Measurements from ENCODE around the gene ALPL. TPM values are rescaled to one million over a fixed set of nuclear protein-coding genes. Genes with fewer than 3 reads are reported as not detected.
"Not testable (repeated sequence)": the region's sequence is repeated elsewhere in the genome, so short reads cannot be mapped to it uniquely, and the experiment has no call there.

ALPL gene
- polyA plus RNA-seq, 2 donors, result 2.4 to 2.7 TPM

DNA sequence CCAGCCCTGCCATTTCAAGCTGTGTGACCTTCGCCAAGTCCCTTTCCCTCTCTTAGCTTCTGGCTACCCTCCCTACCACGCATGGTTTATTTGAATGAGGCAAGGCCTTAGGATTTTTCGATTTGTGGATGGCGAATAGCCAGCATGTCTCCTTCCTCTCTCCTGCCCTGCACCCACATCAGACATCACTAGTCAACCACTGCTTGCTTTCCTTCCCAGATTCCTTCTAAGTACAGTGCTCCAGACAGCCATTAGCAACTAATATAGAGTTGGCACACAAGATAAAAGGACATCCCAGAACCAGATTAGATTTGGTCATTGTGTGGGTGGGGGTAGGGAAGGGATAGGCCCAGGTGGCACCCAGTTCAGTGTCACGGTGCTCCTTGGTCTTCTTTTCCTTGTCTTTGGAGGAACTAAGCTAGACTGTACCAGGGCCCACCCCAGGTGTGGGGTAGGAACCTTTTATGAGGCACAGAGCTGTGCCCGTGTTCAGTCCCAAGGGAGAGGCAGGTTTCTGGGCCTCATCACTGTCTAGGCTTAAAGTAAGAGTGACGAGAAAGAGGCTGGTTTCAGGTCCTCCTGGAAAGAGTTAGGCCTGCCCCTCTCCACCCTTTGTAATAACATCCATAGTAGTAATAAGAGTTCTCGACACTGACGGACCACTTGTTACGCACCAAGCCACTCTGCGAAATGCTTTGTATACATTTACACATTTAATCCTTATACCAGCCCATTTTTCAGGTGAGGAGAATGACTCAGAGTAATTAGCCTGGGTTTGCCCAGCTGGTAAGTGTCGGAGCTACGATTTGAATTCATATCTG lies 8.6 kb downstream of the ALPL start:
- Histone ChIP-seq H3K9me3 (ENCODE audit: control insufficient read depth in 2 of 2, insufficient read depth in 1 of 2, low read depth in 1 of 2, low read length in 1 of 2) (no peaks in the 10 kb centered on the region), H3K27me3 (ENCODE audit: control insufficient read depth in 1 of 2, insufficient read depth in 2 of 2, low read length in 2 of 2) (no peaks in the 10 kb centered on the region), H3K4me1 (ENCODE audit: control insufficient read depth in 2 of 2, insufficient read depth in 2 of 2, low read length in 1 of 2) (no peaks in the 10 kb centered on the region), H3K27ac (ENCODE audit: low read depth in 2 of 2, low read length in 1 of 2) (no peak overlapping the region), H3K36me3 (ENCODE audit: control insufficient read depth in 2 of 2, insufficient read depth in 2 of 2, low read length in 1 of 2) (no peaks in the 10 kb centered on the region), H3K4me3 (ENCODE audit: low read depth in 1 of 2, low read length in 2 of 2) (no peak overlapping the region)
- 79 to 85% methylated on average over 13 of the region's 13 CpGs for WGBS, 2 donors

DNA sequence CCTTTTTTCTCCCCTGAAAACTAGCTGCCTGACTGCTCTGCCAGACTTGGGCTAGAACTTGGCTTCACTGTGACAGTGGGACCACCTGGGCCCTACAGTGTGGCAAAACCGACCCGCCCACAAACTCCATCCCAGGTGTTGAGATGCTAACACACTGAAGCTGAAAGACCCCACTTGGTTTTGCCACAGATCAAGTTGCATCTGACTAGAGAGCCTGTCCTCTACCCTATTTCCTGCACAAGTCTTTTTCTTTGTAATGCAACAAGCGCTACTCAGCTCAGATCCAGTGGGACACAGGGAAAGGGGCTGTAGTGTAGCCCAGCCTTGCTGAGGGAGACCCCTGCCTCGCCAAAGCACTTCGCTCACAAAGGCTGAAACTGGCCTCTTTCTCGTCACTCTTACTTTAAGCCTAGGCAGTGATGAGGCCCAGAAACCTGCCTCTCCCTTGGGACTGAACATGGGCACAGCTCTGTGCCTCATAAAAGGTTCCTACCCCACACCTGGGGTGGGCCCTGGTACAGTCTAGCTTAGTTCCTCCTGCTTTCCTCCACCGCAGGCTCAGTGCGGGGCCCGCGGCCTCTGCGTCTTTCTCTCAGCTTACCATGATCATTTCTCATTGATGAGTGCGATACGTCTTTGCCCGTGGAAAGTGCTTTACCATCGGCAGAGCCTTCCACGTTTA lies 9.7 kb downstream of the ALPL start:
- H3K4me3 ChIP-seq (ENCODE audit: low read depth in 1 of 2, low read length in 2 of 2), result no peak overlapping the region
- H3K27me3 ChIP-seq (ENCODE audit: control insufficient read depth in 1 of 2, insufficient read depth in 2 of 2, low read length in 2 of 2), result no peaks in the 10 kb centered on the region
- H3K27ac ChIP-seq (ENCODE audit: low read depth in 2 of 2, low read length in 1 of 2), result no peak overlapping the region
- no peaks in the 10 kb centered on the region for H3K9me3 ChIP-seq (ENCODE audit: control insufficient read depth in 2 of 2, insufficient read depth in 1 of 2, low read depth in 1 of 2, low read length in 1 of 2)
- 93 to 95% methylated on average over 16 of the region's 16 CpGs for WGBS, 2 donors
- no peaks in the 10 kb centered on the region for H3K4me1 ChIP-seq (ENCODE audit: control insufficient read depth in 2 of 2, insufficient read depth in 2 of 2, low read length in 1 of 2)
- no peaks in the 10 kb centered on the region for H3K36me3 ChIP-seq (ENCODE audit: control insufficient read depth in 2 of 2, insufficient read depth in 2 of 2, low read length in 1 of 2)

DNA sequence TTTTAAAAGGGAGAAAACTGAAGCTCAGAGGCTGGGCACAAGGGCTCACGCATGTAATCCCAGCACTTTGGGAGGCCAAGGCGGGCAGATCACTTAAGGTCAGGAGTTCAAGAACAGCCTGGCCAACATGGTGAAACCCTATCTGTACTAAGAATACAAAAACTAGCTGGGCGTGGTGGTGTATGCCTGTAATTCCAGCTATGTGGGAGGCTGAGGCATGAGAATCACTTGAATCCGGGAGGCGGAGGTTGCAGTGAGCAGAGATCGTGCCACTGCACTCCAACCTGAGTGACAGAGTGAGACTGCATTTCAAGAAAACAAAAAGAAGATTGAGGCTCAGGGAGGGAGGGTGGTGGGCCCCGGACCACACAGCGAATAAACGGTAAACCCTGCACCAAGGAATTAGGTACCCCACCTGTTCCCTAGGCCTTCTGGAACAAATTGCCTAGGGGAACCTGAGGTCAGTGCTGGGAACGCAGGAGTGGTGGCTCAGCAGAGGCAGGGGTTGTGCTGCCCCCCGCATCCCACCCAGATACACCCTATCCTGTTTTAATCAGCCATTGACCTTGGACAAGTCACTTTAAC lies 10.4 kb downstream of the ALPL start:
- 91 to 94% methylated on average over 11 of the region's 11 CpGs for WGBS, 2 donors

DNA sequence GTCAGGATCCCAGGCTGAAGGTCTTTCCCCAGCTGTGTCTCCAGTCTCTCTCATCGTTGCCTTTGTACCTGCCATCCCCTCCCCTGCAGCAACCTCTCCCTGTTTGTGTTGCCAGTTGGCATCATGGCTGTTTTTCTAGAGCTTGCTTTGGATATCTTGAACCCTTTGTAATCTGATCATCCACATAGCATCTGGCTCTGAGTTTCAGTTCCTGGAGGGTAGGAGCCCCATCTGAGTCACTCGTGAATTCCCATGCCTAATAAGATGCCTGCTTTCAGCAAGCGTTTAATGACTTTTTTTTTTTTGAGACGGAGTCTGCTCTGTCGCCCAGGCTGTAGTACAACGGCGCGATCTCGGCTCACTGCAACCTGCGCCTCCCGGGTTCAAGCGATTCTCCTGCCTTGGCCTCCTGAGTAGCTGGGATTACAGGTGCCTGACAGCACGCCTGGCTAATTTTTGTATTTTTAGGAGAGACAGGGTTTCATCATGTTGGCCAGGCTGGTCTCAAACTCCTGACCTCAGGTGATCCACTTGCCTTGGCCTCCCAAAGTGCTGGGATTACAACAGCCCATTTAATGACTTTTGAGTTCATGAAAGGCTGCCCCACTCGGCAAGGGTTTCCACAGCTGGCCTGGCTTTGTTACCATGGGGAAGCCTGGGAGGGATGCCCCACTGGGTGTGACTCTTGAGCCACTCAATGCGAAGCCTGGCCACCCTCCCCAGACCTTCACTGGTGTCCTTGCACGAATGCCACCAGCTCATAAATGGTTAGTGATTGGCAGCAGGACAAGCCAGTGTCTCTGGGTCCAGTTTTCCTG lies 11.9 kb downstream of the ALPL start:
- Histone ChIP-seq H3K4me1 (ENCODE audit: control insufficient read depth in 2 of 2, insufficient read depth in 2 of 2, low read length in 1 of 2) (no peaks in the 10 kb centered on the region), H3K27ac (ENCODE audit: low read depth in 2 of 2, low read length in 1 of 2) (no peak overlapping the region), H3K9me3 (ENCODE audit: control insufficient read depth in 2 of 2, insufficient read depth in 1 of 2, low read depth in 1 of 2, low read length in 1 of 2) (no peaks in the 10 kb centered on the region), H3K4me3 (ENCODE audit: low read depth in 1 of 2, low read length in 2 of 2) (no peak overlapping the region), H3K27me3 (ENCODE audit: control insufficient read depth in 1 of 2, insufficient read depth in 2 of 2, low read length in 2 of 2) (no peaks in the 10 kb centered on the region), H3K36me3 (ENCODE audit: control insufficient read depth in 2 of 2, insufficient read depth in 2 of 2, low read length in 1 of 2) (no peaks in the 10 kb centered on the region)
- 60 to 73% methylated on average over 16 of the region's 16 CpGs for WGBS, 2 donors

More for the DNA sequence above, 10.4 kb downstream of the ALPL start:
- not testable (repeated sequence) for H3K27me3 ChIP-seq (ENCODE audit: control insufficient read depth in 1 of 2, insufficient read depth in 2 of 2, low read length in 2 of 2); H3K4me1 ChIP-seq (ENCODE audit: control insufficient read depth in 2 of 2, insufficient read depth in 2 of 2, low read length in 1 of 2); H3K36me3 ChIP-seq (ENCODE audit: control insufficient read depth in 2 of 2, insufficient read depth in 2 of 2, low read length in 1 of 2); H3K27ac ChIP-seq (ENCODE audit: low read depth in 2 of 2, low read length in 1 of 2); H3K9me3 ChIP-seq (ENCODE audit: control insufficient read depth in 2 of 2, insufficient read depth in 1 of 2, low read depth in 1 of 2, low read length in 1 of 2); H3K4me3 ChIP-seq (ENCODE audit: low read depth in 1 of 2, low read length in 2 of 2)

DNA sequence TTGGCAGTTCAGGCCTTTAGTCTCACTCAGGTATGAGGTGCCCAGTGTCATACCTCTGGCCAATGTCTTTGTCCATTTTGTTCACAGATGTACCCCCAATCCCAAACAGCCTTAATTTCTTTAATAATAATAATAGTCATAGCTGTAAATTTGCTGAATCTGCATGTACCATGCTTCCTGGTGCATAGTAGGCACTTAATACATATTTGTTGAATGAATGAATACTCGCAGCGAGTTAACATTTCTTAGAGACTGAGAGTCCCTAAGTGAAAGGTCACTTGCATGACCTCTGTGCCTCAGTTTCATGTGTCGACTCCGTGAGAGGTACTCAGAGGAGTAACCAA lies 12.5 kb downstream of the ALPL start:
- H3K4me3 ChIP-seq (ENCODE audit: low read depth in 1 of 2, low read length in 2 of 2), result no peak overlapping the region
- H3K27ac ChIP-seq (ENCODE audit: low read depth in 2 of 2, low read length in 1 of 2), result no peak overlapping the region
- no peaks in the 10 kb centered on the region for H3K27me3 ChIP-seq (ENCODE audit: control insufficient read depth in 1 of 2, insufficient read depth in 2 of 2, low read length in 2 of 2)
- H3K9me3 ChIP-seq (ENCODE audit: control insufficient read depth in 2 of 2, insufficient read depth in 1 of 2, low read depth in 1 of 2, low read length in 1 of 2), result no peaks in the 10 kb centered on the region
- whole genome bisulfite sequencing, 2 donors, result 95 to 97% methylated on average over 4 of the region's 4 CpGs
- no peaks in the 10 kb centered on the region for H3K36me3 ChIP-seq (ENCODE audit: control insufficient read depth in 2 of 2, insufficient read depth in 2 of 2, low read length in 1 of 2)
- no peaks in the 10 kb centered on the region for H3K4me1 ChIP-seq (ENCODE audit: control insufficient read depth in 2 of 2, insufficient read depth in 2 of 2, low read length in 1 of 2)

DNA sequence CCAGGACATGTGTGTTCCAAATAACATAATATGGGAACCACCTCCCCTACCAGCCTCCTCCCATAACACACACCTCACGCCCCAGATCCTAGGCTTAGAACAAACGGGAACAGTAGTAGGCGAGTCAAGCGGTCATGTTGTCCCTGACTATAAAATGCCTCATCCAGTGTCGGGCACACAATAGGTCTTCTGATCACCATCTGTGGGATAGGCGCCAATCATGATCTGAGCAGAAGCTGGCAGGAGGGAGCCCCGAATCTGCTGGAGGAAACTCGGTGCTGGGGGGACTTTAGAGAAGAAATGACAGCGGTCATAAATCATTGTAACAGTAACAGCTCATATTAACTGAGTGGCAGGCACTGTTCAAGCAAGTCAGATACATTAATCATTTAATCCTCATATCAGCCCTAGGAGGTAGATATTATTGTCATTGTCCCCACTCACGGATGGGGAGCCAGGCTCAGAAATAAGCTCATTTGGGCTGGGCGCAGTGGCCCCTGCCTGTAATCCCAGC lies 13.4 kb downstream of the ALPL start:
- 78 to 79% methylated on average over 11 of the region's 11 CpGs for WGBS, 2 donors
- Histone ChIP-seq H3K36me3 (ENCODE audit: control insufficient read depth in 2 of 2, insufficient read depth in 2 of 2, low read length in 1 of 2) (no peaks in the 10 kb centered on the region), H3K27me3 (ENCODE audit: control insufficient read depth in 1 of 2, insufficient read depth in 2 of 2, low read length in 2 of 2) (no peaks in the 10 kb centered on the region), H3K27ac (ENCODE audit: low read depth in 2 of 2, low read length in 1 of 2) (no peak overlapping the region), H3K9me3 (ENCODE audit: control insufficient read depth in 2 of 2, insufficient read depth in 1 of 2, low read depth in 1 of 2, low read length in 1 of 2) (no peaks in the 10 kb centered on the region), H3K4me3 (ENCODE audit: low read depth in 1 of 2, low read length in 2 of 2) (no peak overlapping the region), H3K4me1 (ENCODE audit: control insufficient read depth in 2 of 2, insufficient read depth in 2 of 2, low read length in 1 of 2) (no peaks in the 10 kb centered on the region)

DNA sequence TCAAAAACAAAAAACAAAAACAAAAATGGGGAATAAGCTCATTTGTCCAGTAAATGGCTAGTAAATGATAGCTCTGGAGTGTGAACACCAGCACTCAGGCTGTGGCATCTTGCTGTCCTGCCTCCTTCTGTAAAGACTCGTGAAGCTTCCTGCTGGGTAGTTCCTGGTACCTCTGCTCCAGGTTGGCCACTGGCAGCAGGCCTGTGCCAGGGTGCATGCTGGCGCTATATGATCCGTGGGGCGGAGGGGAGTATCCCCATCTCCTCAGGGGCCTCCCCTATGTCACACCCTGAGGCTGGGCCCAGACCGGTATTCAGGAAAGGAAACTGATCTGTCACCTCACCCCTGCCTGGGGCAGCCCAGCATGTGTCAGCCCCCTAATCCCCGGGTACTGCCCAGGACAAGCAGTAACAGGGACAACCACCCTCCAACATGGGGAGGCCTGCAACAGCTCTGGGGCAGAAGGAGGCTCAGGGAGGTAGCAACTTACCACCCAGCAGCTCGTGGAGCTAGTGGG lies 14.1 kb downstream of the ALPL start:
- H3K9me3 ChIP-seq (ENCODE audit: control insufficient read depth in 2 of 2, insufficient read depth in 1 of 2, low read depth in 1 of 2, low read length in 1 of 2), result no peaks in the 10 kb centered on the region
- WGBS, 2 donors, result 53 to 76% methylated on average over 7 of the region's 7 CpGs
- H3K27me3 ChIP-seq (ENCODE audit: control insufficient read depth in 1 of 2, insufficient read depth in 2 of 2, low read length in 2 of 2), result no peaks in the 10 kb centered on the region
- H3K36me3 ChIP-seq (ENCODE audit: control insufficient read depth in 2 of 2, insufficient read depth in 2 of 2, low read length in 1 of 2), result no peaks in the 10 kb centered on the region
- H3K4me3 ChIP-seq (ENCODE audit: low read depth in 1 of 2, low read length in 2 of 2), result no peak overlapping the region
- no peak overlapping the region for H3K27ac ChIP-seq (ENCODE audit: low read depth in 2 of 2, low read length in 1 of 2)
- no peaks in the 10 kb centered on the region for H3K4me1 ChIP-seq (ENCODE audit: control insufficient read depth in 2 of 2, insufficient read depth in 2 of 2, low read length in 1 of 2)

DNA sequence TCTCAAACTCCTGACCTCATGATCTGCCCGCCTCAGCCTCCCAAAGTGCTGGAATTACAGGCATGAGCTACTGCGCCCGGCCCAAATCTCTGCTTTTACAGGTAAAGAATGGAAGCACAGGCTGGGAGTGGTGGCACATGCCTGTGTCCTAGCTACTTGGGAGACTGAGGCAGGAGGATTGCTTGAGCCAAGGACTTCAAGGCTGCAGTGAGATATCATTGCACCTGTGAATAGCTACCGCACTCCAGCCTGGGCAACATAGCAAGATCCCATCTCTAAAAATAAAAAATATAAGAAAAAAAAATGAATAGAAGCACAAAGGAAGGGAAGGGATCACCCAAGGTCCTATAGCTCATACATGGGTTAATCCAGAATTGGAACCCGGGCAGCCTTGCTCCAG lies 15.0 kb downstream of the ALPL start:
- no peak overlapping the region for H3K4me3 ChIP-seq (ENCODE audit: low read depth in 1 of 2, low read length in 2 of 2)
- H3K27me3 ChIP-seq (ENCODE audit: control insufficient read depth in 1 of 2, insufficient read depth in 2 of 2, low read length in 2 of 2), result no peaks in the 10 kb centered on the region
- WGBS, 2 donors, result 85 to 88% methylated on average over 5 of the region's 5 CpGs
- H3K36me3 ChIP-seq (ENCODE audit: control insufficient read depth in 2 of 2, insufficient read depth in 2 of 2, low read length in 1 of 2), result no peaks in the 10 kb centered on the region
- H3K4me1 ChIP-seq (ENCODE audit: control insufficient read depth in 2 of 2, insufficient read depth in 2 of 2, low read length in 1 of 2), result no peaks in the 10 kb centered on the region
- no peaks in the 10 kb centered on the region for H3K9me3 ChIP-seq (ENCODE audit: control insufficient read depth in 2 of 2, insufficient read depth in 1 of 2, low read depth in 1 of 2, low read length in 1 of 2)
- H3K27ac ChIP-seq (ENCODE audit: low read depth in 2 of 2, low read length in 1 of 2), result no peak overlapping the region

DNA sequence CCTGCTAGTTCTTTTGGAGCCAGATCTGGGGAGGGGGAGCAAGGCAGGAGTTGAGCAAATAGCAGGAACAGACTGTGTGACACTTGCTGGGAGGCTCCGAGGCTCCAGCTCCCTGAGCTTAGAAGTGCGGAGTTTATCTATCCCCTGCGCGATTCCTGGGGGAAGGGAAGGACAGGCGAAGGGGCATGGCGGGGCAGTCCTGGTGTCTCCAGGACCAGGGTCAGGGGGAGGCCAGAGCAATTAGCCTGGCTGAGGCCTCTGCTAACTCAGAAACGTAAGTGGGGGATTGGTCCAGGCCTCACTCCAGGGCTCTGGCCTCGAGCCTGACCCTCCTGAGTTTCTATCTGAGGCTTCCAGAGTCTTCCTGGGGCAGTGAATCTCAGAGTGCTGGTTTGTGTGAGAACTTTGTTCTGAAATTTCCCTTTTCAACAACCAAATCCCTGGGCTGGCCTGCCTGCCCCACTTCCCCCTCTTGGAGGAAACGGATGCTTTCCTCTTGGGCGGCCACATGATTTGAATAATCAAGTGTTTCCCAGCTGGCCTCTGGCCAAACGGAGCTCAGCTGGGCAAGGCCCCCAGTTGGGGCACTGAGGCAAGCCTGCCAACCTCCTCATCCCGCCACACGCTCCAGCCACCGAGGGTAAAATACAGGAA lies 15.6 kb downstream of the ALPL start:
- Histone ChIP-seq H3K27me3 (ENCODE audit: control insufficient read depth in 1 of 2, insufficient read depth in 2 of 2, low read length in 2 of 2) (no peaks in the 10 kb centered on the region), H3K9me3 (ENCODE audit: control insufficient read depth in 2 of 2, insufficient read depth in 1 of 2, low read depth in 1 of 2, low read length in 1 of 2) (no peaks in the 10 kb centered on the region), H3K4me3 (ENCODE audit: low read depth in 1 of 2, low read length in 2 of 2) (no peak overlapping the region), H3K4me1 (ENCODE audit: control insufficient read depth in 2 of 2, insufficient read depth in 2 of 2, low read length in 1 of 2) (no peaks in the 10 kb centered on the region), H3K27ac (ENCODE audit: low read depth in 2 of 2, low read length in 1 of 2) (no peak overlapping the region), H3K36me3 (ENCODE audit: control insufficient read depth in 2 of 2, insufficient read depth in 2 of 2, low read length in 1 of 2) (no peaks in the 10 kb centered on the region)
- WGBS, 2 donors, result 68 to 74% methylated on average over 14 of the region's 14 CpGs

All from esophagus (tissue), 2 donors.